Measurements from ENCODE around the gene SLC6A8.

- TF ChIP-seq, protein P1, sequence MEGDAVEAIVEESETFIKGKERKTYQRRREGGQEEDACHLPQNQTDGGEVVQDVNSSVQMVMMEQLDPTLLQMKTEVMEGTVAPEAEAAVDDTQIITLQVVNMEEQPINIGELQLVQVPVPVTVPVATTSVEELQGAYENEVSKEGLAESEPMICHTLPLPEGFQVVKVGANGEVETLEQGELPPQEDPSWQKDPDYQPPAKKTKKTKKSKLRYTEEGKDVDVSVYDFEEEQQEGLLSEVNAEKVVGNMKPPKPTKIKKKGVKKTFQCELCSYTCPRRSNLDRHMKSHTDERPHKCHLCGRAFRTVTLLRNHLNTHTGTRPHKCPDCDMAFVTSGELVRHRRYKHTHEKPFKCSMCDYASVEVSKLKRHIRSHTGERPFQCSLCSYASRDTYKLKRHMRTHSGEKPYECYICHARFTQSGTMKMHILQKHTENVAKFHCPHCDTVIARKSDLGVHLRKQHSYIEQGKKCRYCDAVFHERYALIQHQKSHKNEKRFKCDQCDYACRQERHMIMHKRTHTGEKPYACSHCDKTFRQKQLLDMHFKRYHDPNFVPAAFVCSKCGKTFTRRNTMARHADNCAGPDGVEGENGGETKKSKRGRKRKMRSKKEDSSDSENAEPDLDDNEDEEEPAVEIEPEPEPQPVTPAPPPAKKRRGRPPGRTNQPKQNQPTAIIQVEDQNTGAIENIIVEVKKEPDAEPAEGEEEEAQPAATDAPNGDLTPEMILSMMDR (IDR thresholded peaks at IDR 0.05; ENCODE audit: low read depth, low read length): peak; percentile 36
- no peak for TF ChIP-seq EZH2phosphoT487 (IDR thresholded peaks at IDR 0.05; ENCODE audit: low read depth)
These were observed 56.7 kb downstream of the SLC6A8 start for GRCh38 chrX:153744210-153745066.

All from OCI-LY3 (cell line).